Measurements from ENCODE around the gene MAF.
A peak's percentile ranks its signal among the peaks of the same experiment; 100 is the strongest.

MAF gene

GRCh38 chr16:79600638-79601091 lies at the start of gene MAF:
Gene MAF (minus strand): TSS chr16:79600737. CDS start chr16:79599902, 835 bp downstream.
- DNase-seq (ENCODE audit: low read depth in 2 of 2): peak; percentile 58 to 62

- no peak for DNase-seq (ENCODE audit: low read depth in 2 of 2)
These were observed 48.3 kb upstream of the MAF start for GRCh38 chr16:79648826-79649225.

- DNase-seq (ENCODE audit: low read depth in 2 of 2): no peak
These were observed 47.0 kb upstream of the MAF start for GRCh38 chr16:79647586-79647985.

GRCh38 chr16:79645701-79646100 lies 45.2 kb upstream of the MAF start:
- DNase-seq (ENCODE audit: low read depth in 2 of 2): no peak

- no peak for DNase-seq (ENCODE audit: low read depth in 2 of 2)
These were observed 44.6 kb upstream of the MAF start for GRCh38 chr16:79644971-79645667.

- no peak for DNase-seq (ENCODE audit: low read depth in 2 of 2)
These were observed 42.1 kb upstream of the MAF start for GRCh38 chr16:79642652-79643051.

- DNase-seq (ENCODE audit: low read depth in 2 of 2): no peak
These were observed 40.2 kb upstream of the MAF start for GRCh38 chr16:79640513-79641360.

GRCh38 chr16:79639576-79640311 lies 39.2 kb upstream of the MAF start:
- no peak for DNase-seq (ENCODE audit: low read depth in 2 of 2)

GRCh38 chr16:79638386-79638785 lies 37.8 kb upstream of the MAF start:
- DNase-seq (ENCODE audit: low read depth in 2 of 2): no peak

GRCh38 chr16:79635488-79635887 lies 35.0 kb upstream of the MAF start:
- no peak for DNase-seq (ENCODE audit: low read depth in 2 of 2)

GRCh38 chr16:79634298-79634697 lies 33.8 kb upstream of the MAF start:
- no peak for DNase-seq (ENCODE audit: low read depth in 2 of 2)

- DNase-seq (ENCODE audit: low read depth in 2 of 2): no peak
These were observed 31.8 kb upstream of the MAF start for GRCh38 chr16:79632289-79632688.

- no peak for DNase-seq (ENCODE audit: low read depth in 2 of 2)
These were observed 28.5 kb upstream of the MAF start for GRCh38 chr16:79628988-79629387.

GRCh38 chr16:79628501-79628975 lies 28.0 kb upstream of the MAF start:
- DNase-seq (ENCODE audit: low read depth in 2 of 2): peak in 1 of 2 donors; percentile 5

GRCh38 chr16:79627092-79627491 lies 26.6 kb upstream of the MAF start:
- no peak for DNase-seq (ENCODE audit: low read depth in 2 of 2)

GRCh38 chr16:79625738-79626137 lies 25.2 kb upstream of the MAF start:
- DNase-seq (ENCODE audit: low read depth in 2 of 2): no peak

- DNase-seq (ENCODE audit: low read depth in 2 of 2): no peak
These were observed 23.3 kb upstream of the MAF start for GRCh38 chr16:79623824-79624223.

GRCh38 chr16:79623062-79623461 lies 22.5 kb upstream of the MAF start:
- no peak for DNase-seq (ENCODE audit: low read depth in 2 of 2)

GRCh38 chr16:79621027-79621426 lies 20.5 kb upstream of the MAF start:
- no peak for DNase-seq (ENCODE audit: low read depth in 2 of 2)

GRCh38 chr16:79618692-79619050 lies 18.1 kb upstream of the MAF start:
- no peak for DNase-seq (ENCODE audit: low read depth in 2 of 2)

GRCh38 chr16:79618041-79618691 lies 17.6 kb upstream of the MAF start:
- DNase-seq (ENCODE audit: low read depth in 2 of 2): no peak

GRCh38 chr16:79613009-79613408 lies 12.5 kb upstream of the MAF start:
- DNase-seq (ENCODE audit: low read depth in 2 of 2): no peak

Data from stimulated activated CD8-positive, alpha-beta memory T cell treated with anti-CD3 and anti-CD28 coated beads, Interleukin-7, amount 100 ng/mL, for 1 hour (primary cell).